Natural killer cell (primary cell): ENCODE data around the gene FOXN4. TPM values are rescaled to one million over a fixed set of nuclear protein-coding genes. Genes with fewer than 3 reads are reported as not detected.

Source experiments
- ATAC-seq, 3 donors: fragments of 150-1000 bp in 2 of 3; fragments of 200-7000 bp in 1 of 3; cut with Tn5 transposase; 1 replicate in 1 of 3; 2 replicates in 2 of 3; pipeline ENCODE4 v1.10.0; 2021; ENCODE audit warnings: mild to moderate bottlenecking in 2 of 3, moderate library complexity in 2 of 3
- DNase-seq, 2 donors: peaks; one replicate each; pipeline versions ENCODE4 v3.0.0 to v3.0.0-alpha.2; 2013 to 2021; ENCODE audit warnings: mixed read lengths in 1 of 2
- H3K27ac ChIP-seq: one replicate; pipeline ENCODE4 v1.5.1; 2013; ENCODE audit warnings: mild to moderate bottlenecking, low read length
- H3K27me3 ChIP-seq: one replicate; pipeline ENCODE4 v1.6.1; 2013; ENCODE audit warnings: low read length; ENCODE audit not compliant: control insufficient read depth, insufficient read depth
- H3K36me3 ChIP-seq: one replicate; pipeline ENCODE4 v1.6.1; 2013; ENCODE audit warnings: low read length; ENCODE audit not compliant: control insufficient read depth, insufficient read depth
- H3K4me1 ChIP-seq: one replicate; pipeline ENCODE4 v1.6.1; 2013; ENCODE audit warnings: low read length; ENCODE audit not compliant: control insufficient read depth, insufficient read depth
- H3K4me3 ChIP-seq: one replicate; pipeline ENCODE4 v1.5.1; 2013; ENCODE audit warnings: low read length
- H3K9me3 ChIP-seq: one replicate; pipeline ENCODE4 v1.6.1; 2013; ENCODE audit warnings: low read length; ENCODE audit not compliant: control insufficient read depth, insufficient read depth
- H3K27ac Mint-ChIP-seq, 2 donors: one replicate each; pipeline ENCODE4 v1.8.0; 2022; ENCODE audit warnings: mild to moderate bottlenecking in 2 of 2, mixed read lengths in 2 of 2, moderate library complexity in 1 of 2
- H3K27me3 Mint-ChIP-seq, 2 donors: one replicate each; pipeline ENCODE4 v1.8.0; 2022; ENCODE audit warnings: low read depth in 2 of 2, mixed read lengths in 2 of 2
- H3K36me3 Mint-ChIP-seq: one replicate; pipeline ENCODE4 v1.8.0; 2022; ENCODE audit warnings: mixed read lengths
- H3K4me1 Mint-ChIP-seq, 2 donors: one replicate each; pipeline ENCODE4 v1.8.0; 2022; ENCODE audit warnings: mixed read lengths in 2 of 2
- H3K4me3 Mint-ChIP-seq: one replicate; pipeline ENCODE4 v1.8.0; 2022; ENCODE audit warnings: mild to moderate bottlenecking, moderate library complexity, mixed read lengths
- H3K9me3 Mint-ChIP-seq, 2 donors: one replicate each; pipeline ENCODE4 v1.8.0; 2022; ENCODE audit warnings: mixed read lengths in 2 of 2
- CTCF ChIP-seq: fragments of 200-600 bp; IDR thresholded peaks from one replicate; pipeline ENCODE4 v1.8.0; 2022; ENCODE audit warnings: antibody characterized with exemption
- WGBS: methylation state at CpG from one replicate; pipeline ENCODE4 v1.1.7; 2013; ENCODE audit warnings: missing lambda C conversion rate; ENCODE audit not compliant: insufficient coverage; 5-methylcytosine and 5-hydroxymethylcytosine counted together
- intact Hi-C: fragments of 100-400 bp; cut with micrococcal nuclease; formaldehyde crosslinking; loops from one replicate; pipeline ENCODE4 v1.14.2; 2022
- total RNA-seq, 4 donors: library from RNA; stranded (reverse); fragments of 120-200 nt in 1 of 4; gene quantifications; one replicate each; pipeline versions ENCODE4 v1.2.3 to v1.2.4, GENCODE V29; 2013 to 2022

The FOXN4 gene
- total RNA-seq, 3 donors from 2014 or later (not counting 1 experiment from before 2014, with no cell fraction given), result not detected

- Mint-ChIP-seq H3K27ac (no peak overlapping the region), H3K36me3 (no peaks in the 10 kb centered on the region), H3K4me3 (no peak overlapping the region), H3K9me3 (no peaks in the 10 kb centered on the region), H3K4me1 (no peaks in the 10 kb centered on the region), H3K27me3 (peaks cover 10 to 11% of the 10 kb centered on the region in 2 donors)
- H3K4me3 ChIP-seq, result no peak overlapping the region
- no peaks in the 10 kb centered on the region for H3K27me3 ChIP-seq
- DNase-seq, result no peak
- TF ChIP-seq CTCF, result no peak
- WGBS, result 75% methylated on average over 12 of the region's 13 CpGs
- ATAC-seq, result no peak
- H3K9me3 ChIP-seq, result no peaks in the 10 kb centered on the region
- no peaks in the 10 kb centered on the region for H3K36me3 ChIP-seq
- no peaks in the 10 kb centered on the region for H3K4me1 ChIP-seq
- intact Hi-C loops, result no loop called here
- H3K27ac ChIP-seq, result no peak overlapping the region
Measured at GRCh38 chr12:109295764-109296425, 13.2 kb downstream of the FOXN4 start.

GRCh38 chr12:109294286-109294796 is 14.7 kb downstream of the FOXN4 start:
- Mint-ChIP-seq H3K4me3 (no peak overlapping the region), H3K9me3 (no peaks in the 10 kb centered on the region), H3K36me3 (no peaks in the 10 kb centered on the region), H3K27me3 (peaks cover 19 to 20% of the 10 kb centered on the region in 2 donors), H3K4me1 (no peaks in the 10 kb centered on the region), H3K27ac (no peak overlapping the region)
- no peak for TF ChIP-seq CTCF
- H3K4me1 ChIP-seq, result no peaks in the 10 kb centered on the region
- WGBS, result 80% methylated on average over 5 of the region's 5 CpGs
- no peak for DNase-seq
- H3K36me3 ChIP-seq, result no peaks in the 10 kb centered on the region
- no peak overlapping the region for H3K27ac ChIP-seq
- no peaks in the 10 kb centered on the region for H3K9me3 ChIP-seq
- no peaks in the 10 kb centered on the region for H3K27me3 ChIP-seq
- ATAC-seq, result no peak
- intact Hi-C loops, result no loop called here
- no peak overlapping the region for H3K4me3 ChIP-seq

- no peak for TF ChIP-seq CTCF
- no peak overlapping the region for H3K27ac Mint-ChIP-seq
- no peaks in the 10 kb centered on the region for H3K36me3 ChIP-seq
Measured at GRCh38 chr12:109293106-109293505, 16.0 kb downstream of the FOXN4 start.

GRCh38 chr12:109292342-109292711 is 16.8 kb downstream of the FOXN4 start:
- Histone ChIP-seq H3K36me3 (no peaks in the 10 kb centered on the region), H3K4me3 (no peak overlapping the region), H3K4me1 (no peaks in the 10 kb centered on the region), H3K9me3 (no peaks in the 10 kb centered on the region), H3K27me3 (no peaks in the 10 kb centered on the region), H3K27ac (no peak overlapping the region)
- no peak overlapping the region for H3K4me3 Mint-ChIP-seq
- no peaks in the 10 kb centered on the region for H3K36me3 Mint-ChIP-seq
- ATAC-seq, result no peak
- H3K9me3 Mint-ChIP-seq, result no peaks in the 10 kb centered on the region
- no peak for DNase-seq
- no peak for TF ChIP-seq CTCF
- H3K27me3 Mint-ChIP-seq, result peaks cover 21 to 25% of the 10 kb centered on the region in 2 donors
- no peak overlapping the region for H3K27ac Mint-ChIP-seq
- intact Hi-C loops, result no loop called here
- WGBS, result 82% methylated on average over 4 of the region's 5 CpGs
- no peaks in the 10 kb centered on the region for H3K4me1 Mint-ChIP-seq

More at GRCh38 chr12:109293106-109293505, 16.0 kb downstream of the FOXN4 start:
- Mint-ChIP-seq H3K4me3 (no peak overlapping the region), H3K27me3 (peaks cover 19 to 25% of the 10 kb centered on the region in 2 donors), H3K9me3 (no peaks in the 10 kb centered on the region), H3K36me3 (no peaks in the 10 kb centered on the region), H3K4me1 (no peaks in the 10 kb centered on the region)
- 75% methylated on average over 3 of the region's 3 CpGs for WGBS
- Histone ChIP-seq H3K4me1 (no peaks in the 10 kb centered on the region), H3K9me3 (no peaks in the 10 kb centered on the region), H3K27ac (no peak overlapping the region), H3K27me3 (no peaks in the 10 kb centered on the region), H3K4me3 (no peak overlapping the region)
- intact Hi-C loops, result no loop called here
- no peak for ATAC-seq
- DNase-seq, result no peak
